Heart right ventricle (tissue), 16 donors: Measurements from ENCODE around the gene SIL1. TPM values are rescaled to one million over a fixed set of nuclear protein-coding genes. Genes with fewer than 3 reads are reported as not detected.
A peak's percentile ranks its signal among the peaks of the same experiment; 100 is the strongest.

Experiments used
- ATAC-seq, 8 donors: fragments of 200-7000 bp; cut with Tn5 transposase; one replicate each; pipeline ENCODE4 v1.9.1; 2020; ENCODE audit warnings: mild to moderate bottlenecking in 8 of 8, moderate library complexity in 8 of 8, moderate number of reproducible peaks in 1 of 8
- DNase-seq, 2 donors: peaks; one replicate each; pipeline ENCODE4 v3.0.0-alpha.2; 2020
- H3K27ac ChIP-seq, 10 donors: fragments of 200-600 bp; sonication (generic) in 2 of 10; one replicate each; pipeline versions ENCODE4 v1.5.0 to v1.8.0; 2020 to 2022; ENCODE audit warnings: mild to moderate bottlenecking in 3 of 10
- H3K27me3 ChIP-seq, 7 donors: fragments of 200-600 bp; one replicate each; pipeline ENCODE4 v1.8.0; 2021 to 2022; ENCODE audit warnings: mild to moderate bottlenecking in 2 of 7
- H3K36me3 ChIP-seq, 9 donors: fragments of 200-600 bp; sonication (generic) in 1 of 9; one replicate each; pipeline versions ENCODE4 v1.5.0 to v1.8.0; 2020 to 2022; ENCODE audit warnings: mild to moderate bottlenecking in 2 of 9
- H3K4me1 ChIP-seq, 9 donors: fragments of 200-600 bp; sonication (generic) in 1 of 9; one replicate each; pipeline versions ENCODE4 v1.5.0 to v1.8.0; 2020 to 2022; ENCODE audit warnings: mild to moderate bottlenecking in 4 of 9
- H3K4me3 ChIP-seq, 10 donors: fragments of 200-600 bp; sonication (generic) in 2 of 10; one replicate each; pipeline versions ENCODE4 v1.5.0 to v1.8.0; 2020 to 2022; ENCODE audit warnings: mild to moderate bottlenecking in 7 of 10, moderate library complexity in 2 of 10
- H3K9me3 ChIP-seq, 11 donors: fragments of 200-600 bp in 10 of 11; sonication (generic) in 2 of 11; one replicate each; pipeline versions ENCODE4 v1.5.0 to v1.8.0; 2013 to 2022; ENCODE audit warnings: mild to moderate bottlenecking in 2 of 11, control low read depth in 1 of 11, moderate library complexity in 1 of 11
- WGBS, 2 donors: extraction: QIAGEN DNeasy Blood & Tissue Kit; methylation state at CpG; one replicate each; pipeline ENCODE4 v1.1.7; 2013; ENCODE audit warnings: inconsistent platforms in 1 of 2; 5-methylcytosine and 5-hydroxymethylcytosine counted together
- intact Hi-C, 10 donors: fragments of 100-400 bp; cut with DNase I; formaldehyde crosslinking; loops; one replicate each; pipeline versions ENCODE4 v1.11.1 to v1.14.2; 2022
- polyA plus RNA-seq, 2 donors: library from polyadenylated mRNA; stranded (reverse); fragments of 200-250 nt; gene quantifications; one replicate each; pipeline ENCODE4 v1.2.3, GENCODE V29; 2013
- total RNA-seq, 10 donors: library from RNA; stranded (reverse); fragmentation: NEBNext Ultra II Directional in 3 of 10; extraction: Animal tissue kit (Norgen Biotek cat#: 25700) in 3 of 10; gene quantifications; one replicate each; pipeline versions ENCODE4 v1.2.1 to v1.2.4, GENCODE V29; 2021 to 2023
- TF ChIP-seq, protein P1 (sequence below), 9 donors: fragments of 200-600 bp; sonication (generic) in 2 of 9; IDR thresholded peaks; one replicate each; pipeline versions ENCODE4 v1.5.0 to v1.8.0; 2021 to 2022; ENCODE audit warnings: antibody characterized with exemption in 9 of 9, mild to moderate bottlenecking in 5 of 9, moderate library complexity in 1 of 9
- donor health status: Arrhythmogenic right ventricular cardiomyopathy.
- donor health status: ischemic (EF 13 %, LVEDD 7.1; RV severe dilation, severe dysfunction).
- donor health status: healthy with polysubstance abuse.
- donor health status: DM: no; HTN: yes; CAD: no.
- donor health status: DM: no; HTN: no; CAD: no.
- donor health status: ischemic (EF 25% LVEDD 6.9; RV normal size, moderate dysfunction).
- donor health status: ischemic (EF 25% LVEDD 5.7; RV mildly dilated, moderate dysfunction).
- donor health status: healthy.
- donor health status: DM: yes; HTN: yes; CAD: no.
- donor health status: Ischemic cardiomyopathy.
- donor health status: ischemic (EF 35%, LVEDD 5.7; RV mildly dilated, moderate dysfunction).
- donor health status: nonischemic (EF 11% LVEDD 7.7; RV severe dilation, severe dysfunction).
- donor health status: DM: yes; HTN: yes; CAD: no.
- donor health status: PGD.
- donor health status: ischemic (EF 29% LVEDD 5.4; RV normal size, mild dysfunction).
- donor health status: nonischemic (EF 23%, LVEDD 6.1; RV moderate dilation, normal function).

The SIL1 gene
- total and polyA plus RNA-seq, 12 donors: 26.7 to 94.7 (median 44.3) TPM

DNA sequence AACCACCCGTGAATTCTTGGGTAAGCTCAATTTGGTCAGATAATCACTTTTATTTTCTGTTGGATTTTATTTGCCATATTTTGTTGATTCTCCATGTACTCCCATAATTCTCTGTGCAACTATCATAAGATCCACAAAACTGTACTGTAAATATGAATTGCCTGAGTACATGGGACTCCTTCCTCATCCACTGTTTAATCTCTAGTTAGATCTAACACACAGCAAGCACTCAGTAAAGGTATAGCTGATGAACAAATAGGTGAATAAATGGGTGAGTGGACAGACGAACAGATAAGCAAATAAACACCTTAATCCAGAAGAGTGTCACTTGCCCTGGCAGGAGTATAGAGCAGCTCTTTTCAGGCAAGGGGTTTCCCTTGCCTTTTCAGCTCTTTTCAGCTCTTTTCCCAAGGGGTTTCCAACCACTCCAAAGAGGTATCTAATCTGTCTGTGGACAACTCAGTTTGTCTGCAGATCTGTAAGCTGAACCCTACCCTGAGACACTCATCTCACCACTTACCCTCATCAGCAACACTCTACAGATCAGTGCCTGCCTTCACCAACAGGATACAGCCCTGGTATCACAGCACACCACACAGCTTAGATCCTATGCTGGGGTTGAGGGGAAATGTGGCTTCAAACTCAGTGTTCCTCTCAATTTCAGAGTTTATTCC is 51.2 kb downstream of the SIL1 start:
- Histone ChIP-seq H3K36me3 (no peaks in the 10 kb centered on the region), H3K4me3 (no peak overlapping the region), H3K9me3 (no peaks in the 10 kb centered on the region), H3K27ac (peak overlapping the region in 3 of 10 donors; percentile 3 to 52 (median 14)), H3K4me1 (peaks cover 6 to 60% (median 50%) of the 10 kb centered on the region in 9 donors), H3K27me3 (no peaks in the 10 kb centered on the region)
- intact Hi-C loops: no loop called here
- TF ChIP-seq, protein P1, sequence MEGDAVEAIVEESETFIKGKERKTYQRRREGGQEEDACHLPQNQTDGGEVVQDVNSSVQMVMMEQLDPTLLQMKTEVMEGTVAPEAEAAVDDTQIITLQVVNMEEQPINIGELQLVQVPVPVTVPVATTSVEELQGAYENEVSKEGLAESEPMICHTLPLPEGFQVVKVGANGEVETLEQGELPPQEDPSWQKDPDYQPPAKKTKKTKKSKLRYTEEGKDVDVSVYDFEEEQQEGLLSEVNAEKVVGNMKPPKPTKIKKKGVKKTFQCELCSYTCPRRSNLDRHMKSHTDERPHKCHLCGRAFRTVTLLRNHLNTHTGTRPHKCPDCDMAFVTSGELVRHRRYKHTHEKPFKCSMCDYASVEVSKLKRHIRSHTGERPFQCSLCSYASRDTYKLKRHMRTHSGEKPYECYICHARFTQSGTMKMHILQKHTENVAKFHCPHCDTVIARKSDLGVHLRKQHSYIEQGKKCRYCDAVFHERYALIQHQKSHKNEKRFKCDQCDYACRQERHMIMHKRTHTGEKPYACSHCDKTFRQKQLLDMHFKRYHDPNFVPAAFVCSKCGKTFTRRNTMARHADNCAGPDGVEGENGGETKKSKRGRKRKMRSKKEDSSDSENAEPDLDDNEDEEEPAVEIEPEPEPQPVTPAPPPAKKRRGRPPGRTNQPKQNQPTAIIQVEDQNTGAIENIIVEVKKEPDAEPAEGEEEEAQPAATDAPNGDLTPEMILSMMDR (IDR thresholded peaks at IDR 0.05): no peak
- WGBS, 2 donors: 67 to 78% methylated on average over 2 of the region's 2 CpGs
- ATAC-seq: peak in 1 of 8 donors; percentile 55
- no peak for DNase-seq

DNA sequence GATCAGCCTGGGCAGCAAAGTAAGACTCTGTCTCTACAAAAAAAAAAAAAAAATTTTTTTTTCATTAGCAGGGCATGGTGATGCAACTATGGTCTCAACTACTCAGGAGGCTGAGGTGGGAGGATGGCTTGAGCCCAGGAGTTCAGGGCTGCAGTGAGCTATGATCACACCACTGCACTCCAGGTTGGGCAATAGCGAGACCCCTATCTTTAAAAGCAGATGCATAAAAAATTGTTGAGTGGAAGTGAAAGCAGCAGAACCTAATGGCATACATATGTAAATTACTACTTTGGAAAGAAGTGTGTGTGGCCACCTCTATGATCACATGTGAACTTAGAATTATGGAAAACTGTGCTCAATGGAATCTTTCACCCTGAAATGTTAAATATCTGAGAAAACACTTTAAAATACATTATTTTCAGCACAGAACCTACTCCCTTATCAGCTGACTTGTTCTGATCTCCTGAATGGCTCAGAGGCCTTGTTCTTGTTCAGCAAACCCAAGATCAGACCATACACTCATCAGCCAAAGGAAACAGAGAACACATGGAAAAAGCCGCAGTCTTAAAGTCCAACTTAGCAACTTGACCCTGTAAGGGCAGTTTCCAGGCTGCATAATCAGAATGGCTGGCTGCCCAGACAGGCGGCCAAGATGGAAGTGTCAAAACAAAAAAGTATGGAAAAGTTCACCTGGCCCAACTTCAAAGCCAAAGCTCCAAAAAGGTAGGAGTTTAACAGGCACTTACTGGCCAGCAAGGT is 56.5 kb downstream of the SIL1 start:
- 26 to 33% methylated on average over 3 of the region's 3 CpGs for WGBS, 2 donors
- intact Hi-C loops: loop anchor here in 3 of 10 donors (5.0 kb wide), 3 partner anchors 36 to 56 kb away; partner anchors contain the start of gene SIL1 (in 1 of the 3)
- no peaks in the 10 kb centered on the region for H3K27me3 ChIP-seq
- H3K4me3 ChIP-seq: no peak overlapping the region
- TF ChIP-seq, protein P1 (IDR thresholded peaks at IDR 0.05): no peak
- DNase-seq (peak; percentile 56 to 67), ATAC-seq (peak; percentile 57 to 90 (median 74))
- peaks cover 9 to 53% (median 44%) of the 10 kb centered on the region in 9 donors for H3K4me1 ChIP-seq
- no peaks in the 10 kb centered on the region for H3K9me3 ChIP-seq
- H3K36me3 ChIP-seq: no peaks in the 10 kb centered on the region
- H3K27ac ChIP-seq: peak overlapping the region in 9 of 10 donors; percentile 38 to 75 (median 68)

DNA sequence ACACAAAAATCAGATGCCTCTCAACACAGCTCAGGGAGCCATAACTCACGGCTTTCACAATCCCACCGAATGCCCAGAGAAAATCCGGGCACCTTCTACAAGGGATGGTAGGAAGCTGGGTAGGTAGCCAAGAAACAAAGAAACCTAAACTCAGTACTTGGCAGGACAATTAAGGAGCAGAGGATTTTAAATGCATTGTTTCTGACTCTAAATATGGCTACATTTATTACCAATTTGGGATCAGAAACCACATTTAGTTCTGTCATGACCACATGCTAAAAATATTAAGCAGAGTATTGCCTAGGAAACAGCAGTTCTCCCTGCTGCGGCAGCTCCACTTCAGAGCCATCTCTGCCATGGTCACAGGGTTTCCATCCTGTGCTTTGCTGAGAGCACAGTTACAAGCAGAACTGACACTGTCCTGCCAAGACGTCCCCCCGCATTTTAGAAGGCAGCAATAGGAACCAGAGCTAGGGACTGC is 57.5 kb downstream of the SIL1 start:
- H3K27me3 ChIP-seq: no peaks in the 10 kb centered on the region
- no peak overlapping the region for H3K4me3 ChIP-seq
- H3K27ac ChIP-seq: peak overlapping the region; percentile 21 to 75 (median 69)
- no peaks in the 10 kb centered on the region for H3K36me3 ChIP-seq
- peaks cover 9 to 58% (median 44%) of the 10 kb centered on the region in 9 donors for H3K4me1 ChIP-seq
- WGBS, 2 donors: 25 to 32% methylated on average over 6 of the region's 6 CpGs
- intact Hi-C loops: loop anchor here in 3 of 10 donors (5.0 kb wide), 3 partner anchors 37 to 57 kb away; partner anchors contain the start of gene SIL1 (in 1 of the 3)
- ATAC-seq (peak in 6 of 8 donors; percentile 40 to 71 (median 67)), DNase-seq (no peak)
- TF ChIP-seq, protein P1 (IDR thresholded peaks at IDR 0.05): no peak
- H3K9me3 ChIP-seq: no peaks in the 10 kb centered on the region

DNA sequence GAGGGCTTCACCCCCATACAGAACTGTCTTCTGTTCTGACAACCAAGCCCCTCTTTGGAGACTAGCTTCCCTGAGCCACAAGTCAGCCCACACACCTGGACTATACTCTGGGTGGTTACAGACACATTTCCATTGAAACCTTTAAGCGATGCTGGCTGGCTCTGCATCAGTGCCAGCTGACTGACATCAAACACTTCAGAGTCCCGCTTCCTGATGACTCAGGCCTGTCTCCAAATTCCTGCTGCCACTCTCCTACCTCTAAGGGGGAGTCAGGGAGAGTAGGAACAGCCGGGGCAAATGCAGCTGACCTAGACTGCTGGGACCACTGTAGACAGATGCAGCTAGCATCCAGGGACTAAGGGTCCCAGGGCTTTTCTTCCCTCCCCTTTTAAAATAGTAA is 59.4 kb downstream of the SIL1 start:
- peaks cover 9 to 64% (median 44%) of the 10 kb centered on the region in 9 donors for H3K4me1 ChIP-seq
- H3K36me3 ChIP-seq: no peaks in the 10 kb centered on the region
- DNase-seq (peak in 1 of 2 donors; percentile 28), ATAC-seq (peak in 7 of 8 donors; percentile 67 to 89 (median 81))
- 38 to 48% methylated on average over 3 of the region's 3 CpGs for WGBS, 2 donors
- no peaks in the 10 kb centered on the region for H3K9me3 ChIP-seq
- peak overlapping the region in 9 of 10 donors; percentile 16 to 74 (median 52) for H3K27ac ChIP-seq
- intact Hi-C loops: loop anchor here in 1 of 10 donors (10.0 kb wide), 1 partner anchor 164 kb away; no protein-coding TSS in a partner anchor
- no peak overlapping the region for H3K4me3 ChIP-seq
- TF ChIP-seq, protein P1 (IDR thresholded peaks at IDR 0.05): no peak
- no peaks in the 10 kb centered on the region for H3K27me3 ChIP-seq
